ENCODE results near the gene MCM3.

GRCh38 chr6:52271852-52272460 lies 12.6 kb downstream of the MCM3 start:
- TF ChIP-seq CTCF (IDR thresholded peaks at IDR 0.05) (no peak), POLR2A (IDR thresholded peaks at IDR 0.05) (no peak)
